GM12873 (cell line): ENCODE data around the gene ANGPTL2.

ENCODE experiments used
- CTCF ChIP-seq: IDR thresholded peaks from 2 replicates; pipeline ENCODE4 v1.5.1; 2012; ENCODE audit warnings: low read depth, mild to moderate bottlenecking, moderate library complexity, low read length, control low read depth; ENCODE audit not compliant: insufficient read depth; ENCODE audit errors: missing control alignments

Gene ANGPTL2

DNA sequence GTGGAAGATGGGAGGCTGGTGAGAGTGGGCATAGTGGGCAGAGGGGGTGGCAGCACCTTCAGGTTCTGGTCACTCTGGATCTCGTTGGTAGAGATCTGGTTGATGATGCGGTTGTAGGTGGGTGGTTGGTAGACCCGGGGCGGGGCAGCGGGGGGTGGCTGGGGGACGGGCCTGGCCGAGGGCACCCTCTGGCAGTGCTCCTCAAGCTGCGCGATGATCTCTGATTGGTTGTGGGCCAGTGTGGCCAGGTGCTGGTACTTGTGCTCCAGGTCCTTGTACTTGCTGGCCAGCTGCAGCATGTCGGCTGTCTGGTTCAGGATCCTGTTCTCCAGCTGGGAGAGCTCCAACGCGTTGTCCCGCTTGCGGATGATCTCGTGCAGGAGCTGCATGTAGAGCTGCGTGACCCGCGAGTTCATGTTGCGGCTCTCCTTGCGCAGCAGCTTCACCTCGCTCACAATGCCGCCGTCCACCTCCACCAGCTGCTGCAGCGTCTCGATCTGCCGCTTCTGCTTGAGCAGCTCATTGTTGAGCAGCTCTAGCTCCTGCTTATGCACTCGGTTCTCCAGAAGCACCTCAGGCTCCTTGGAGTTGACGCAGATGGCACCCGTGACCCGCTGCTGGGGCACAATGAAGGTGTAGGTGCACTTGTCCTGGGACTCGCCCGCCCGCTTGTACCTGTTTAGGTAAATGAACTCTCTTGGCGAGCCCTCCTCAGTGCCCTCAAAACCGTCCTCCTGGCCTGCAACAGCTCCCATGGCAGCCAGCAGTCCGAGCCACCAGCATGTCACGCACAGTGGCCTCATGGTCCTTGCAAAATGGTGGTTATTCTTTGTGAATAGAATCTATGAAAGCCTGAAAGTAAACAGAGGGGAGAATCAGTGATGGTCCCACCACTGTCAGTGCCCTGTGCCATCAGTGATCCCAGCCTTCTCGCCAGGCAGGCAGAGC, 14.2 kb downstream of the ANGPTL2 start:
- no peak for TF ChIP-seq CTCF

DNA sequence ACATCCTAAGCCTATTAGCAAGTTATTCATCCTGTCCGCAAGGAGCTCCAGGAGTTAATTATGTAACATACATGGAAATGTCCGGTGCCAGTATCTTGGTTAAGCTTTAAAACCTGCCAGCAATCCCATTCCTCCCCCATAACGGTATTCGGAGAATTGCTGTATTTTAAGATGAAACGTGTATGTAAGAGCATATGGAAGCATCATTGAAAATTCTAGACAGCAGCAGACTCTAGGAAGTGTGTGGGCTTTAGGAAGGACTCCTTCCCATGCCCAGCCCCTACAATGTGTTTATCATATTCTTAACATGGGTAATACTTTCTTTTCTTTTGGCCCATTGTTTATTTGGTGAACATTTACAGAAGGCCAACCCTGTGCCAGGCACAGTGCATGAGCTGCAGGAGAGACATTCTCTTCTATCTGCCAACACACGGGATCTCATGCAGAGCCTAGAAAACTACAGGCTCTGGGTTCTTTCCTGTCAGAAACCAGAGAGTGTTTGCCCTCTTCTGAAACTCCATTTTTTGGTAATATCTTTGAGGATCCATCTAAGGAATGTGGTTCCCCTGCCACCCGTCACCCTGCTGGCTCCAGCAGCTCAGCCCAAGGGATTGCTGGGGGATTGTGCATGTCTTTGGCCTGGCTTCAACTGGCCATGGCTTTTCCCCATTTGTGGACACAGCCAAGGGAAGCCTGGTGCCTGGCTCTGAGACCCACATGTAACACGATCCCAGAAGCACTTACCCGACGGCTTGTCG, 15.1 kb downstream of the ANGPTL2 start:
- TF ChIP-seq CTCF: no peak

GRCh38 chr9:127106466-127106855, 16.0 kb downstream of the ANGPTL2 start:
- no peak for TF ChIP-seq CTCF

- no peak for TF ChIP-seq CTCF
Measured at GRCh38 chr9:127105805-127106465, 16.5 kb downstream of the ANGPTL2 start.

GRCh38 chr9:127104581-127105311, 17.7 kb downstream of the ANGPTL2 start:
- TF ChIP-seq CTCF: no peak

GRCh38 chr9:127102788-127103187, 19.6 kb downstream of the ANGPTL2 start:
- TF ChIP-seq CTCF: no peak
